Spleen (tissue), 7 donors: ENCODE measurements around the gene TRERF1.

Experiments used
- POLR2A ChIP-seq, 3 donors: fragments of 450-650 bp; IDR thresholded peaks; one replicate each; pipeline ENCODE4 v1.5.1; 2017; ENCODE audit warnings: antibody characterized with exemption in 3 of 3, mild to moderate bottlenecking in 1 of 3
- POLR2AphosphoS5 ChIP-seq, 3 donors: sonication (generic); formaldehyde crosslinking; IDR thresholded peaks; one replicate each; pipeline ENCODE4 v1.5.1; 2017; ENCODE audit warnings: antibody characterized with exemption in 3 of 3
- TF ChIP-seq, protein P1 (sequence below), 11 experiments: fragments of 200-600 bp in 7 of 11; fragments of 450-650 bp in 4 of 11; sonication (generic) in 4 of 11; IDR thresholded peaks in 8 of 11; conservative IDR thresholded peaks in 3 of 11; 1 replicate in 7 of 11; 2 replicates in 4 of 11; pipeline versions ENCODE4 v1.4.0 to v1.8.0; 2016 to 2021; ENCODE audit warnings: antibody characterized with exemption in 11 of 11, inconsistent platforms in 4 of 11, mild to moderate bottlenecking in 1 of 11
- donor health status: DM: no; HTN: no; CAD: no; lungs with moderate emphysema.
- donor health status: DM: no; HTN: no; CAD: no.
- donor health status: DM: no; HTN: no; CAD: no.

DNA sequence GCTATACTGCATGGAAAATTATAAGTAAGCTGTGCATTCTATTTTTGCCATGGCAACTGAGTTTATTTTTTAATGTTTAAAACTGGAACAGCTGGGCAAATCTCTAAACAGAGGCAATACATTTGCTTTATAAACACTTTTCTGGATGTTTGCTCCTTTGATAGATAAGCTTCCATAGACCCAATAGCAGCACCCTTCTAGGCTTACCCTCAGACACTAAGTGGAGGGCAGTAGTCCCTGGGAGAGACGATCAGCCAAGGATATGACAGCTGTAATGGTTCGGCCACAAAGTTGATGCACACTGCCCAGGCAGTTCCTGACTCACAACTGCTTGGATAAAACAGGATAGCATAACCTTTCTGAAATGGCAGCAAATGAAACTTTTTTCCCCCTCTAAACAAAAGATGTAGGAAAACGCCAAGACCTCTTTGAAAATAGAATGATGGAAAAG, 225.5 kb downstream of the TRERF1 start:
- no peak for TF ChIP-seq POLR2A (IDR thresholded peaks at IDR 0.05)
- TF ChIP-seq, protein P1, sequence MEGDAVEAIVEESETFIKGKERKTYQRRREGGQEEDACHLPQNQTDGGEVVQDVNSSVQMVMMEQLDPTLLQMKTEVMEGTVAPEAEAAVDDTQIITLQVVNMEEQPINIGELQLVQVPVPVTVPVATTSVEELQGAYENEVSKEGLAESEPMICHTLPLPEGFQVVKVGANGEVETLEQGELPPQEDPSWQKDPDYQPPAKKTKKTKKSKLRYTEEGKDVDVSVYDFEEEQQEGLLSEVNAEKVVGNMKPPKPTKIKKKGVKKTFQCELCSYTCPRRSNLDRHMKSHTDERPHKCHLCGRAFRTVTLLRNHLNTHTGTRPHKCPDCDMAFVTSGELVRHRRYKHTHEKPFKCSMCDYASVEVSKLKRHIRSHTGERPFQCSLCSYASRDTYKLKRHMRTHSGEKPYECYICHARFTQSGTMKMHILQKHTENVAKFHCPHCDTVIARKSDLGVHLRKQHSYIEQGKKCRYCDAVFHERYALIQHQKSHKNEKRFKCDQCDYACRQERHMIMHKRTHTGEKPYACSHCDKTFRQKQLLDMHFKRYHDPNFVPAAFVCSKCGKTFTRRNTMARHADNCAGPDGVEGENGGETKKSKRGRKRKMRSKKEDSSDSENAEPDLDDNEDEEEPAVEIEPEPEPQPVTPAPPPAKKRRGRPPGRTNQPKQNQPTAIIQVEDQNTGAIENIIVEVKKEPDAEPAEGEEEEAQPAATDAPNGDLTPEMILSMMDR (IDR thresholded peaks at IDR 0.05 in 8 of 11, conservative IDR thresholded peaks at IDR 0.05 in 3 of 11) = no peak
- no peak for TF ChIP-seq POLR2AphosphoS5 (IDR thresholded peaks at IDR 0.05)
